ENCODE results near the gene GNG4. TPM values are rescaled to one million over a fixed set of nuclear protein-coding genes. Genes with fewer than 3 reads are reported as not detected.
"Not testable (repeated sequence)": the region's sequence is repeated elsewhere in the genome, so short reads cannot be mapped to it uniquely, and the experiment has no call there.

Gene GNG4
- total and polyA plus RNA-seq, 2 donors (not counting 1 experiment from before 2014, with no cell fraction given), result 0.52 TPM; not detected in 1

GRCh38 chr1:235597867-235598553 is 51.6 kb downstream of the GNG4 start:
- Histone ChIP-seq H3K36me3 (replicated peaks in 1 of 2; ENCODE audit: control extremely low read depth in 1 of 2, control insufficient read depth in 1 of 2, extremely low read depth in 1 of 2, insufficient read depth in 2 of 2, low read length in 1 of 2) (no peaks in the 10 kb centered on the region), H3K79me2 (ENCODE audit: control insufficient read depth, insufficient read depth, low read length) (no peaks in the 10 kb centered on the region), H2AFZ (ENCODE audit: insufficient read depth, low read depth, low read length, poor library complexity, severe bottlenecking) (no peak overlapping the region), H3K9me3 (ENCODE audit: control extremely low read depth in 1 of 3, control insufficient read depth in 2 of 3, insufficient read depth in 1 of 3, low read length in 2 of 3) (peaks cover 0 to 8% (median 0%) of the 10 kb centered on the region in 3 donors), H3K4me3 (ENCODE audit: control extremely low read depth in 1 of 5, extremely low read depth in 1 of 5, insufficient read depth in 1 of 5, low read depth in 2 of 5, low read length in 4 of 5) (no peak overlapping the region), H3K4me2 (replicated peaks; ENCODE audit: low read depth, low read length, poor library complexity, severe bottlenecking) (no peak overlapping the region), H3K27me3 (replicated peaks in 1 of 4; ENCODE audit: control extremely low read depth in 1 of 4, control insufficient read depth in 3 of 4, insufficient read depth in 4 of 4, low read length in 3 of 4) (peaks cover 0 to 5% (median 0%) of the 10 kb centered on the region in 4 experiments), H4K20me1 (ENCODE audit: control insufficient read depth, insufficient read depth, low read length, poor library complexity, severe bottlenecking) (no peaks in the 10 kb centered on the region), H3K9ac (ENCODE audit: low read length) (no peak overlapping the region), H3K4me1 (ENCODE audit: control insufficient read depth in 2 of 2, insufficient read depth in 2 of 2, low read length in 2 of 2) (no peaks in the 10 kb centered on the region), H3K27ac (ENCODE audit: low read length in 2 of 2) (no peak overlapping the region)
- Mint-ChIP-seq H3K27ac (no peak overlapping the region), H3K9me3 (ENCODE audit: insufficient read depth) (peaks cover 2% of the 10 kb centered on the region), H3K4me3 (no peak overlapping the region), H3K27me3 (peaks cover 11% of the 10 kb centered on the region), H3K4me1 (no peaks in the 10 kb centered on the region)
- ChIA-PET POLR2A (interaction anchor here (0.7 kb wide), 1 partner anchor 50 kb away, joined by 6 read pairs; no protein-coding TSS in a partner anchor), CTCF (interaction anchor here (0.7 kb wide), 1 partner anchor 357 kb away, joined by 5 read pairs; no protein-coding TSS in a partner anchor)
- DNase-seq (no peak), ATAC-seq (ENCODE audit: low read depth) (no peak)
- intact Hi-C loops (cut with micrococcal nuclease), result no loop called here
- TF ChIP-seq CTCF (IDR thresholded peaks at IDR 0.05), result no peak
- no peak for TF ChIP-seq EZH2 (IDR thresholded peaks at IDR 0.05; ENCODE audit: borderline replicate concordance, insufficient read depth, low read depth, low read length, poor library complexity, severe bottlenecking)
- 66% methylated on average over 3 of the region's 7 CpGs for WGBS (ENCODE audit: insufficient coverage)

- peaks cover 0 to 9% (median 2%) of the 10 kb centered on the region in 4 experiments for H3K27me3 ChIP-seq (replicated peaks in 1 of 4; ENCODE audit: control extremely low read depth in 1 of 4, control insufficient read depth in 3 of 4, insufficient read depth in 4 of 4, low read length in 3 of 4)
- DNase-seq (no peak), ATAC-seq (ENCODE audit: low read depth) (no peak)
- H3K36me3 ChIP-seq (replicated peaks in 1 of 2; ENCODE audit: control extremely low read depth in 1 of 2, control insufficient read depth in 1 of 2, extremely low read depth in 1 of 2, insufficient read depth in 2 of 2, low read length in 1 of 2), result no peaks in the 10 kb centered on the region
- Mint-ChIP-seq H3K27ac (no peak overlapping the region), H3K27me3 (peaks cover 28% of the 10 kb centered on the region), H3K4me3 (no peak overlapping the region), H3K4me1 (no peaks in the 10 kb centered on the region), H3K9me3 (ENCODE audit: insufficient read depth) (peaks cover 6% of the 10 kb centered on the region)
- no peaks in the 10 kb centered on the region for H3K4me1 ChIP-seq (ENCODE audit: control insufficient read depth in 2 of 2, insufficient read depth in 2 of 2, low read length in 2 of 2)
- H3K4me2 ChIP-seq (replicated peaks; ENCODE audit: low read depth, low read length, poor library complexity, severe bottlenecking), result no peak overlapping the region
- H3K27ac ChIP-seq (ENCODE audit: low read length in 2 of 2), result no peak overlapping the region
- no peak overlapping the region for H3K4me3 ChIP-seq (ENCODE audit: control extremely low read depth in 1 of 5, extremely low read depth in 1 of 5, insufficient read depth in 1 of 5, low read depth in 2 of 5, low read length in 4 of 5)
- TF ChIP-seq CTCF (IDR thresholded peaks at IDR 0.05) (no peak), EZH2 (IDR thresholded peaks at IDR 0.05; ENCODE audit: borderline replicate concordance, insufficient read depth, low read depth, low read length, poor library complexity, severe bottlenecking) (no peak)
- WGBS (ENCODE audit: insufficient coverage), result 83% methylated on average over 3 of the region's 8 CpGs
- intact Hi-C loops (cut with micrococcal nuclease), result no loop called here
- no peak overlapping the region for H2AFZ ChIP-seq (ENCODE audit: insufficient read depth, low read depth, low read length, poor library complexity, severe bottlenecking)
- H3K9me3 ChIP-seq (ENCODE audit: control extremely low read depth in 1 of 3, control insufficient read depth in 2 of 3, insufficient read depth in 1 of 3, low read length in 2 of 3), result peaks cover 0 to 23% (median 0%) of the 10 kb centered on the region in 3 donors
- ChIA-PET CTCF (no interaction called here), POLR2A (no interaction called here)
- H4K20me1 ChIP-seq (ENCODE audit: control insufficient read depth, insufficient read depth, low read length, poor library complexity, severe bottlenecking), result no peaks in the 10 kb centered on the region
- no peaks in the 10 kb centered on the region for H3K79me2 ChIP-seq (ENCODE audit: control insufficient read depth, insufficient read depth, low read length)
- H3K9ac ChIP-seq (ENCODE audit: low read length), result no peak overlapping the region
Measured at GRCh38 chr1:235595079-235595478, 54.5 kb downstream of the GNG4 start.

- H4K20me1 ChIP-seq (ENCODE audit: control insufficient read depth, insufficient read depth, low read length, poor library complexity, severe bottlenecking); DNase-seq; H3K4me1 Mint-ChIP-seq; H3K9ac ChIP-seq (ENCODE audit: low read length); ATAC-seq (ENCODE audit: low read depth); H3K4me3 Mint-ChIP-seq; H3K4me3 ChIP-seq (ENCODE audit: control extremely low read depth in 1 of 5, extremely low read depth in 1 of 5, insufficient read depth in 1 of 5, low read depth in 2 of 5, low read length in 4 of 5); H3K27ac Mint-ChIP-seq; H3K79me2 ChIP-seq (ENCODE audit: control insufficient read depth, insufficient read depth, low read length); H3K4me1 ChIP-seq (ENCODE audit: control insufficient read depth in 2 of 2, insufficient read depth in 2 of 2, low read length in 2 of 2); H3K4me2 ChIP-seq (replicated peaks; ENCODE audit: low read depth, low read length, poor library complexity, severe bottlenecking); intact Hi-C loops (cut with micrococcal nuclease); H2AFZ ChIP-seq (ENCODE audit: insufficient read depth, low read depth, low read length, poor library complexity, severe bottlenecking); H3K27me3 ChIP-seq (replicated peaks in 1 of 4; ENCODE audit: control extremely low read depth in 1 of 4, control insufficient read depth in 3 of 4, insufficient read depth in 4 of 4, low read length in 3 of 4); POLR2A ChIA-PET; CTCF ChIA-PET; H3K27ac ChIP-seq (ENCODE audit: low read length in 2 of 2); H3K36me3 ChIP-seq (replicated peaks in 1 of 2; ENCODE audit: control extremely low read depth in 1 of 2, control insufficient read depth in 1 of 2, extremely low read depth in 1 of 2, insufficient read depth in 2 of 2, low read length in 1 of 2): not testable (repeated sequence)
- peaks cover 0 to 30% (median 5%) of the 10 kb centered on the region in 3 donors for H3K9me3 ChIP-seq (ENCODE audit: control extremely low read depth in 1 of 3, control insufficient read depth in 2 of 3, insufficient read depth in 1 of 3, low read length in 2 of 3)
- WGBS (ENCODE audit: insufficient coverage), result 94% methylated on average over 15 of the region's 20 CpGs
- H3K9me3 Mint-ChIP-seq (ENCODE audit: insufficient read depth), result peaks cover 11% of the 10 kb centered on the region
- H3K27me3 Mint-ChIP-seq, result peaks cover 28% of the 10 kb centered on the region
Measured at GRCh38 chr1:235594281-235594895, 55.2 kb downstream of the GNG4 start.

Measured in B cell (primary cell).